PC-9 (cell line): ENCODE measurements around the gene LANCL1. TPM values are rescaled to one million over a fixed set of nuclear protein-coding genes. Genes with fewer than 3 reads are reported as not detected.

ENCODE experiments used
- BruUV-seq: library from RNA; stranded (reverse); fragments of 400-500 nt; replicated peaks from 2 replicates; lab custom pipeline; 2021; lab: Mats Ljungman, UMichigan
- CTCF ChIA-PET: fragments of 300-600 bp; sonication (Branson Sonifier 250); formaldehyde crosslinking; loops from one replicate; lab custom pipeline; 2022; ENCODE audit warnings: antibody characterized with exemption; lab: Charles Lee
- POLR2A ChIA-PET: fragments of 300-600 bp; sonication (Branson Sonifier 250); formaldehyde crosslinking; loops from one replicate; lab custom pipeline; 2022; ENCODE audit warnings: antibody characterized with exemption; ENCODE audit not compliant: unreplicated experiment; lab: Charles Lee
- DNase-seq, 2 experiments: peaks; one replicate each; pipeline versions ENCODE4 v3.0.0 to v3.0.0-alpha.2; 2015 to 2022; ENCODE audit warnings: mixed read lengths in 1 of 2
- H2AFZ ChIP-seq: fragments of 200-600 bp; sonication (generic); 2 replicates; pipeline ENCODE4 v1.8.1; 2017; ENCODE audit warnings: antibody characterized with exemption
- H3F3A ChIP-seq: fragments of 200-600 bp; sonication (generic); 2 replicates; pipeline ENCODE4 v1.8.1; 2017; ENCODE audit warnings: antibody characterized with exemption, mild to moderate bottlenecking, low read depth; ENCODE audit not compliant: insufficient read depth
- H3K27ac ChIP-seq: fragments of 200-600 bp; sonication (generic); 2 replicates; pipeline ENCODE4 v1.6.1; 2016; ENCODE audit warnings: mixed run types
- H3K27me3 ChIP-seq: fragments of 200-600 bp; sonication (generic); 2 replicates; pipeline ENCODE4 v1.6.1; 2016; ENCODE audit warnings: low read depth, mixed run types; ENCODE audit not compliant: insufficient read depth
- H3K36me3 ChIP-seq: fragments of 200-600 bp; sonication (generic); 2 replicates; pipeline ENCODE4 v1.6.1; 2016; ENCODE audit warnings: low read depth, mixed run types
- H3K4me1 ChIP-seq: fragments of 200-600 bp; sonication (generic); replicated peaks from 2 replicates; pipeline ENCODE4 v1.6.1; 2016; ENCODE audit warnings: mixed run types; ENCODE audit not compliant: insufficient read depth
- H3K4me2 ChIP-seq: fragments of 200-600 bp; sonication (generic); 2 replicates; pipeline ENCODE4 v1.6.1; 2017; ENCODE audit warnings: mixed run types
- H3K4me3 ChIP-seq: fragments of 200-600 bp; sonication (generic); 2 replicates; pipeline ENCODE4 v1.6.1; 2016; ENCODE audit warnings: mixed run types
- H3K79me2 ChIP-seq: fragments of 200-600 bp; sonication (generic); 2 replicates; pipeline ENCODE4 v1.6.1; 2017; ENCODE audit warnings: low read depth, mixed run types
- H3K9me2 ChIP-seq: fragments of 200-600 bp; sonication (generic); 2 replicates; pipeline ENCODE4 v1.8.1; 2017; ENCODE audit warnings: mild to moderate bottlenecking; ENCODE audit not compliant: insufficient read depth
- H3K9me3 ChIP-seq: fragments of 200-600 bp; sonication (generic); 2 replicates; pipeline ENCODE4 v1.8.1; 2016; ENCODE audit warnings: low read depth; ENCODE audit not compliant: insufficient read depth
- H4K20me1 ChIP-seq: fragments of 200-600 bp; sonication (generic); 2 replicates; pipeline ENCODE4 v1.8.1; 2017; ENCODE audit not compliant: insufficient read depth
- EZH2 ChIP-seq: fragments of 200-600 bp; sonication (generic); IDR thresholded peaks from 2 replicates; pipeline ENCODE4 v1.8.0; 2017; ENCODE audit warnings: antibody characterized with exemption, low read depth
- intact Hi-C: fragments of 100-400 bp; cut with micrococcal nuclease; formaldehyde crosslinking; loops from one replicate; pipeline ENCODE4 v1.10.0; 2022; ENCODE audit not compliant: unreplicated experiment
- total RNA-seq: library from RNA; stranded (reverse); gene quantifications from 2 replicates; pipeline ENCODE4 v1.2.3, GENCODE V29; 2021
- TF ChIP-seq, protein P1 (sequence below): fragments of 200-600 bp; sonication (generic); conservative IDR thresholded peaks from 2 replicates; pipeline ENCODE4 v1.6.1; 2017; ENCODE audit warnings: mixed run types, antibody characterized with exemption, mild to moderate bottlenecking, moderate library complexity

The LANCL1 gene
- total RNA-seq, 1 experiment from 2014 or later, result 33.7 TPM

DNA sequence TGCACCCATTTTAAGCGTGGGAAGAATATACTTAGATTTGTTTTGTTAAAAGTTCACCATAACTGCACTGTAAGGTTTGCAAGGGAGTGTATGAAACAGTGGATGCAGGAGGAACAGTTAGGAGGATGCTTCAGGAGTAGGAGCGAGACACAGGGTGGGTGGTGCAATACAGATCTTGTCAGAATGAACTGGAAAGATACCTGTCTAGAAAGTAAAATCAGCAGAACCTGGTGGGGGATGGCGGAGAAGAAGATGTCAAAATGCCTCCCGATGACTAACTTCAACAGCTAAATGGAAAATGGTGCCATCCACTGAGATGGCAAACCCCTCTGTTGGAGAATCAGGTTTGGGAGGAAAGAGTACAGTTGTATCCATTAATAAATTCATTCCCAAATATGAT lies 18.2 kb downstream of the LANCL1 start:
- H3K27me3 ChIP-seq, result no peaks in the 10 kb centered on the region
- H3K9me3 ChIP-seq, result no peaks in the 10 kb centered on the region
- H3F3A ChIP-seq, result no peaks in the 10 kb centered on the region
- TF ChIP-seq EZH2, result no peak
- TF ChIP-seq, protein P1, sequence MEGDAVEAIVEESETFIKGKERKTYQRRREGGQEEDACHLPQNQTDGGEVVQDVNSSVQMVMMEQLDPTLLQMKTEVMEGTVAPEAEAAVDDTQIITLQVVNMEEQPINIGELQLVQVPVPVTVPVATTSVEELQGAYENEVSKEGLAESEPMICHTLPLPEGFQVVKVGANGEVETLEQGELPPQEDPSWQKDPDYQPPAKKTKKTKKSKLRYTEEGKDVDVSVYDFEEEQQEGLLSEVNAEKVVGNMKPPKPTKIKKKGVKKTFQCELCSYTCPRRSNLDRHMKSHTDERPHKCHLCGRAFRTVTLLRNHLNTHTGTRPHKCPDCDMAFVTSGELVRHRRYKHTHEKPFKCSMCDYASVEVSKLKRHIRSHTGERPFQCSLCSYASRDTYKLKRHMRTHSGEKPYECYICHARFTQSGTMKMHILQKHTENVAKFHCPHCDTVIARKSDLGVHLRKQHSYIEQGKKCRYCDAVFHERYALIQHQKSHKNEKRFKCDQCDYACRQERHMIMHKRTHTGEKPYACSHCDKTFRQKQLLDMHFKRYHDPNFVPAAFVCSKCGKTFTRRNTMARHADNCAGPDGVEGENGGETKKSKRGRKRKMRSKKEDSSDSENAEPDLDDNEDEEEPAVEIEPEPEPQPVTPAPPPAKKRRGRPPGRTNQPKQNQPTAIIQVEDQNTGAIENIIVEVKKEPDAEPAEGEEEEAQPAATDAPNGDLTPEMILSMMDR, result no peak
- H4K20me1 ChIP-seq, result no peaks in the 10 kb centered on the region
- ChIA-PET POLR2A (no interaction called here), CTCF (no interaction called here)
- H3K4me2 ChIP-seq, result no peak overlapping the region
- H3K9me2 ChIP-seq, result no peaks in the 10 kb centered on the region
- no peak overlapping the region for H2AFZ ChIP-seq
- no peak overlapping the region for H3K4me3 ChIP-seq
- no peak overlapping the region for H3K27ac ChIP-seq
- H3K36me3 ChIP-seq, result no peaks in the 10 kb centered on the region
- DNase-seq, result no peak
- intact Hi-C loops, result no loop called here
- BruUV-seq, result no TSS peak
- H3K79me2 ChIP-seq, result no peaks in the 10 kb centered on the region
- no peaks in the 10 kb centered on the region for H3K4me1 ChIP-seq

DNA sequence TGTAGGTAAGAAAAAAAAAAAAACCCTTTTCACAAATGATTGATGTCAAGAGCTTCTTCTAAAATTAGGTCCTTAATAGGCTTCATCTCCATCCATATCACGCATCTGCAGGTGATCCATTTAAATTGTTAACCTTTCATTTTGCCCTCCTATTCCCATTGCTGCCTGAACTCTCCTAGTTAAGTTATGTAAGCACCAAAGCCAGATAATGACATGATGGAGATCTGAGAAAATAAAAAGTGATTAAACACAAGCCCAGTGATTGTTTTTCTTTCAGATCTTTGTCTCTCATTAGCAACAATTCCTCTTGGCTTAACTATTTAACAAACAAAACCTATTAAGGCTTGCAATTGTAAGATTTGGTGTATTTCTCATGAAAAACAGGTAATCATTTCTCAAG lies 20.0 kb downstream of the LANCL1 start:
- TF ChIP-seq, protein P1, result no peak
- no peak for TF ChIP-seq EZH2
- H3K36me3 ChIP-seq, result no peaks in the 10 kb centered on the region
- POLR2A ChIA-PET, result no interaction called here

DNA sequence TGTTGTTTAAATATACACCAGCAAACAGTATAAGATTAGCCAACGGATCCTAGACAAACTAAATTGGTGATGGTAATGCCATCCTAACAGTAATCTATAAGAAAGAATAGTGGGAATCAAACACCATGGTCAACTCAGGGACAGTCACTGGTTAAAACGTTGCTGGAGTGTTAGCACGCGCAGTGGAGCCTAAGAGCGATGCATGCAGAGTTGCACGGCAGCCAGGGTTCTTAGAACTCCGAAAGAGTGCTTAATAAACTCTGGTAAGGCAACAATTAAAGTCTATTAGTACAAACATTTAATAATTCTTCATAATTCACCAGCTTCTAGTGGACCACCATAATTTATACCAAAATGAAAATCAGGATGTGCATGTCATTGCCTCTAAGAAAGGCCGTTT lies 22.2 kb downstream of the LANCL1 start:
- Histone ChIP-seq H3K36me3 (no peaks in the 10 kb centered on the region), H3K4me3 (no peak overlapping the region), H4K20me1 (no peaks in the 10 kb centered on the region), H3K27me3 (no peaks in the 10 kb centered on the region), H3F3A (no peaks in the 10 kb centered on the region), H3K79me2 (no peaks in the 10 kb centered on the region), H3K4me1 (no peaks in the 10 kb centered on the region), H3K9me3 (no peaks in the 10 kb centered on the region), H3K9me2 (no peaks in the 10 kb centered on the region), H3K4me2 (no peak overlapping the region), H3K27ac (no peak overlapping the region), H2AFZ (no peak overlapping the region)
- POLR2A ChIA-PET, result no interaction called here
- CTCF ChIA-PET, result no interaction called here
- BruUV-seq, result no TSS peak
- no peak for TF ChIP-seq EZH2
- TF ChIP-seq, protein P1, result no peak
- intact Hi-C loops, result no loop called here
- no peak for DNase-seq

More for the DNA sequence above, 20.0 kb downstream of the LANCL1 start:
- Histone ChIP-seq H3K27me3 (no peaks in the 10 kb centered on the region), H3K4me1 (no peaks in the 10 kb centered on the region), H3F3A (no peaks in the 10 kb centered on the region), H3K79me2 (no peaks in the 10 kb centered on the region), H4K20me1 (no peaks in the 10 kb centered on the region), H3K4me3 (no peak overlapping the region), H3K9me2 (no peaks in the 10 kb centered on the region), H3K27ac (no peak overlapping the region), H3K9me3 (no peaks in the 10 kb centered on the region), H2AFZ (no peak overlapping the region), H3K4me2 (no peak overlapping the region)
- no TSS peak for BruUV-seq
- DNase-seq, result no peak
- CTCF ChIA-PET, result no interaction called here
- intact Hi-C loops, result no loop called here
